ENCODE measurements around the gene GPM6B. TPM values are rescaled to one million over a fixed set of nuclear protein-coding genes. Genes with fewer than 3 reads are reported as not detected.

The GPM6B gene
- total and polyA plus RNA-seq, 2 experiments from 2014 or later = 82.6 to 95.4 TPM

DNA sequence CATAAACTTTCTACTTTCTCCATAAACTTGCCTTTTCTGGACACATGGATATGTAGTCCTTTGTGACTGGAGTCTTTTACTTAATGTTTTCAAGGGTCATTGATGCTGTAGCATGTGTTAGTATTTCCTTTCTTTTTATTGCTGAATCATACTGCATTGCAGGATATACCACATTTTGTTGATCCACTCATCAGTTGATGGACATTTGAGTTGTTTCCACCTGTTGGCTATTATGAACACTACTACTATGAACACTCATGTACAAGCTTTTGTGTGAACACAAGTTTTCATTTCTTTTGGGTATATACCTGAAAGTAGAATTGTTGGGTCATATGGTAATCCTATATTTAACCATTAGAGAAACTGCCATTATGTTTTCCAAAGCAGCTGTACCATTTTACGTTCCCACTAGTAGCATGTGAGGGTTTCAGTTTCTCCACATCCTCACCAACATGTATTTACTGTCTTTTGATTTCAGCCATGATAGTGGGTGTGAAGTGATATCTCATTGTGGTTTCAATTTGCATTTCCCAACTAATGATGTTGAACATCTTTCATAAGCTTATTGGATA, 26.3 kb upstream of the GPM6B start:
- Histone ChIP-seq H3K36me3 (ENCODE audit: insufficient read depth) (no peaks in the 10 kb centered on the region), H3K79me2 (replicated peaks; ENCODE audit: insufficient read depth) (peaks cover 43% of the 10 kb centered on the region; the same call in 1 of the 2 replicates), H3K4me1 (ENCODE audit: insufficient read depth) (peaks cover 3% of the 10 kb centered on the region), H3K4me3 (no peak overlapping the region), H3K9me2 (ENCODE audit: insufficient read depth) (no peaks in the 10 kb centered on the region), H3K27me3 (ENCODE audit: insufficient read depth) (no peaks in the 10 kb centered on the region), H2AFZ (no peak overlapping the region), H3K4me2 (no peak overlapping the region), H3K27ac (ENCODE audit: low read depth) (no peak overlapping the region), H4K20me1 (replicated peaks; ENCODE audit: insufficient read depth) (no peaks in the 10 kb centered on the region; the same call in 1 of the 2 replicates), H3F3A (replicated peaks; ENCODE audit: low read depth) (no peaks in the 10 kb centered on the region)
- no peaks in the 10 kb centered on the region for H3K9me3 Mint-ChIP-seq
- peaks cover 28% of the 10 kb centered on the region for H3K4me1 Mint-ChIP-seq
- ATAC-seq = no peak
- no peaks in the 10 kb centered on the region for H3K36me3 Mint-ChIP-seq (ENCODE audit: low read depth)
- no peak overlapping the region for H3K4me3 Mint-ChIP-seq
- TF ChIP-seq EZH2 (IDR thresholded peaks at IDR 0.05; ENCODE audit: low read depth, unreplicated experiment) = no peak
- TF ChIP-seq ZNF331 (CRISPR knock-in tag; IDR thresholded peaks at IDR 0.05; ENCODE audit: low read depth) = no peak
- no peak for TF ChIP-seq EZH2phosphoT487 (IDR thresholded peaks at IDR 0.05; ENCODE audit: unreplicated experiment)
- TF ChIP-seq STAT1 (IDR thresholded peaks at IDR 0.05; ENCODE audit: unreplicated experiment) = no peak
- TF ChIP-seq, protein P1, sequence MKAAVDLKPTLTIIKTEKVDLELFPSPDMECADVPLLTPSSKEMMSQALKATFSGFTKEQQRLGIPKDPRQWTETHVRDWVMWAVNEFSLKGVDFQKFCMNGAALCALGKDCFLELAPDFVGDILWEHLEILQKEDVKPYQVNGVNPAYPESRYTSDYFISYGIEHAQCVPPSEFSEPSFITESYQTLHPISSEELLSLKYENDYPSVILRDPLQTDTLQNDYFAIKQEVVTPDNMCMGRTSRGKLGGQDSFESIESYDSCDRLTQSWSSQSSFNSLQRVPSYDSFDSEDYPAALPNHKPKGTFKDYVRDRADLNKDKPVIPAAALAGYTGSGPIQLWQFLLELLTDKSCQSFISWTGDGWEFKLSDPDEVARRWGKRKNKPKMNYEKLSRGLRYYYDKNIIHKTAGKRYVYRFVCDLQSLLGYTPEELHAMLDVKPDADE (IDR thresholded peaks at IDR 0.05) = no peak
- TF ChIP-seq ZNF114 (CRISPR knock-in tag; IDR thresholded peaks at IDR 0.05) = no peak
- no peak for TF ChIP-seq CTCF (conservative IDR thresholded peaks at IDR 0.05; ENCODE audit: low read depth in 2 of 2)
- no peak for TF ChIP-seq NANOG (IDR thresholded peaks at IDR 0.05; ENCODE audit: borderline replicate concordance)
- no peak for TF ChIP-seq ZNF462 (CRISPR knock-in tag; IDR thresholded peaks at IDR 0.05)
- TF ChIP-seq, protein P2, sequence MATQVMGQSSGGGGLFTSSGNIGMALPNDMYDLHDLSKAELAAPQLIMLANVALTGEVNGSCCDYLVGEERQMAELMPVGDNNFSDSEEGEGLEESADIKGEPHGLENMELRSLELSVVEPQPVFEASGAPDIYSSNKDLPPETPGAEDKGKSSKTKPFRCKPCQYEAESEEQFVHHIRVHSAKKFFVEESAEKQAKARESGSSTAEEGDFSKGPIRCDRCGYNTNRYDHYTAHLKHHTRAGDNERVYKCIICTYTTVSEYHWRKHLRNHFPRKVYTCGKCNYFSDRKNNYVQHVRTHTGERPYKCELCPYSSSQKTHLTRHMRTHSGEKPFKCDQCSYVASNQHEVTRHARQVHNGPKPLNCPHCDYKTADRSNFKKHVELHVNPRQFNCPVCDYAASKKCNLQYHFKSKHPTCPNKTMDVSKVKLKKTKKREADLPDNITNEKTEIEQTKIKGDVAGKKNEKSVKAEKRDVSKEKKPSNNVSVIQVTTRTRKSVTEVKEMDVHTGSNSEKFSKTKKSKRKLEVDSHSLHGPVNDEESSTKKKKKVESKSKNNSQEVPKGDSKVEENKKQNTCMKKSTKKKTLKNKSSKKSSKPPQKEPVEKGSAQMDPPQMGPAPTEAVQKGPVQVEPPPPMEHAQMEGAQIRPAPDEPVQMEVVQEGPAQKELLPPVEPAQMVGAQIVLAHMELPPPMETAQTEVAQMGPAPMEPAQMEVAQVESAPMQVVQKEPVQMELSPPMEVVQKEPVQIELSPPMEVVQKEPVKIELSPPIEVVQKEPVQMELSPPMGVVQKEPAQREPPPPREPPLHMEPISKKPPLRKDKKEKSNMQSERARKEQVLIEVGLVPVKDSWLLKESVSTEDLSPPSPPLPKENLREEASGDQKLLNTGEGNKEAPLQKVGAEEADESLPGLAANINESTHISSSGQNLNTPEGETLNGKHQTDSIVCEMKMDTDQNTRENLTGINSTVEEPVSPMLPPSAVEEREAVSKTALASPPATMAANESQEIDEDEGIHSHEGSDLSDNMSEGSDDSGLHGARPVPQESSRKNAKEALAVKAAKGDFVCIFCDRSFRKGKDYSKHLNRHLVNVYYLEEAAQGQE (IDR thresholded peaks at IDR 0.05; ENCODE audit: unreplicated experiment) = no peak
- TF ChIP-seq CREB1 (CRISPR knock-in tag; IDR thresholded peaks at IDR 0.05; ENCODE audit: low read depth) = no peak
- no peak for TF ChIP-seq JUNB (IDR thresholded peaks at IDR 0.05; ENCODE audit: unreplicated experiment)
- no peak for TF ChIP-seq POLR2AphosphoS5 (IDR thresholded peaks at IDR 0.05; ENCODE audit: low read depth)
- no peak for DNase-seq (ENCODE audit: low spot score)
- H3K27ac Mint-ChIP-seq = no peak overlapping the region
- peaks cover 2% of the 10 kb centered on the region for H3K27me3 Mint-ChIP-seq (ENCODE audit: insufficient read depth, low read depth, poor library complexity)

Data from GM23338 (cell line).